ENCODE measurements around the gene CYP27B1. TPM values are rescaled to one million over a fixed set of nuclear protein-coding genes. Genes with fewer than 3 reads are reported as not detected.

The CYP27B1 gene
- total and polyA plus RNA-seq, 10 of the 15 experiments (the other 5 are each of a cell fraction or from before 2014, with no cell fraction given), result 0.10 to 2.7 (median 1.1) TPM

DNA sequence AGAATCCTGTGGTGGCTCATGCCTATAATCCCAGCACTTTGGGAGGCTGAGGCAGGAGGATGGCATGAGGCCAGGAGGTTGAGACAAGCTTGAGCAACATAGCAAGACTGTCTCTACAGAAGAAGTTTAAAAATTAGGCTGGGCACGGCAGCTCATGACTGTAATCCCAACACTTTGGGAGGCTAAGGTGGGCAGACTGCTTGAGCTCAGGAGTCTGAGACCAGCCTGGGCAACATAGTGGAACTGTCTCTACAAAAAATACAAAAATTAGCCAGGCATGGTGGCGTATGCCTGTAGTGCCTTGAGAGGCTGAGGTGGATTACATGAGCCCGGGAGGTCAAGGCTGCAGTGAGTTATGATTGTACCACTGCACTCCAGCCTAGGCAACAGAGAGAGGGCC lies 998 bp upstream of the CYP27B1 start (continued):
- TF ChIP-seq CUX1 (IDR thresholded peaks at IDR 0.05; ENCODE audit: insufficient replicate concordance, low read depth, low read length) (no peak), FOXK2 (IDR thresholded peaks at IDR 0.05) (no peak), MTA2 (IDR thresholded peaks at IDR 0.05; ENCODE audit: low read depth) (no peak)

DNA sequence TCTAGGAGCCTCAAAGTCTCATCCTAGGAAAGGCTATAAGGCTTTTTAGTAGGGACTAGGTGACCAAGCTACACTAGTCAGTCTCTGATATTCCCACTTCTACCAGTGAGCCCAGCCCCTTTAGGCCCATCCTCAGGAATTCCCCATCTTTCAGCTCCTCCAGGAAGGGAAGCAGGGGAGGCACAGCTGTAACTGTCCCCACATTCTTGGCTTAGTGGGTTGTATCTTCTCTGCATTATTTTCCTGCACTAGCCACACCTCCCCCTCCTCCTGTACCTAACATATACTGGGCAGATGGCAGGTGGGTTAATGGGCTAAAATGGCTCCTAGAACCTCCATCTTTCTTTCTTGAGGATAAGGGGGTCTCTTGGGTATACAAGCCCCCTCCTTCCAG lies 424 bp upstream of the CYP27B1 start:
- ATAC-seq (no peak), FAIRE-seq (no peak), DNase-seq (ENCODE audit: low read depth, low spot score) (no peak)
- SMC1A ChIA-PET (ENCODE audit: uncharacterized antibody, unreplicated experiment), result interaction anchor here (0.9 kb wide), 1 partner anchor 130 kb away, joined by 3 read pairs; no protein-coding TSS in a partner anchor
- Histone ChIP-seq H2AFZ (ENCODE audit: control insufficient read depth, low read depth, low read length) (no peak overlapping the region), H3K4me3 (no peak overlapping the region), H3K4me1 (ENCODE audit: control insufficient read depth, insufficient read depth, low read length) (peaks cover 22% of the 10 kb centered on the region), H3K9me3 (replicated peaks; ENCODE audit: control insufficient read depth, insufficient read depth, low read length) (no peaks in the 10 kb centered on the region), H3K79me2 (ENCODE audit: control insufficient read depth, insufficient read depth, low read length) (no peaks in the 10 kb centered on the region), H3K27me3 (replicated peaks in 1 of 2; ENCODE audit: control insufficient read depth in 2 of 2, insufficient read depth in 2 of 2, low read length in 1 of 2) (peaks cover 11 to 23% of the 10 kb centered on the region in 2 experiments; a peak in 3 of 4 replicates), H4K20me1 (ENCODE audit: control insufficient read depth, insufficient read depth) (no peaks in the 10 kb centered on the region), H3K27ac (ENCODE audit: control insufficient read depth, insufficient read depth) (no peak overlapping the region), H3K9ac (ENCODE audit: control insufficient read depth, insufficient read depth, low read length) (no peak overlapping the region), H3K4me2 (ENCODE audit: control insufficient read depth, insufficient read depth) (no peak overlapping the region), H3K36me3 (ENCODE audit: control insufficient read depth in 2 of 2, insufficient read depth in 2 of 2, low read length in 1 of 2) (peaks cover 0 to 4% of the 10 kb centered on the region in 2 experiments; a peak in 2 of 4 replicates)
- RAD21 ChIA-PET (ENCODE audit: unreplicated experiment), result interaction anchor here (1.5 kb wide), 1 partner anchor 14 kb away, joined by 5 read pairs; no protein-coding TSS in a partner anchor
- intact Hi-C loops (cut with micrococcal nuclease; ENCODE audit: unreplicated experiment), result no loop called here
- in situ Hi-C loops (cut with MboI), result no loop called here
- CTCF ChIA-PET, result interaction anchor here (0.7 to 7.3 kb wide), 4 partner anchors 8 to 535 kb away, joined by 3 to 62 read pairs (median 6); partner anchors contain the start of gene MARCHF9
- POLR2A ChIA-PET, result no interaction called here
- BruUV-seq (replicated peaks), result no TSS peak
- TF ChIP-seq ZNF622 (IDR thresholded peaks at IDR 0.05) (no peak), POLR2A (IDR thresholded peaks at IDR 0.05; ENCODE audit: low read depth, low read length) (no peak), NFXL1 (IDR thresholded peaks at IDR 0.05; ENCODE audit: borderline replicate concordance) (no peak), CHD4 (IDR thresholded peaks at IDR 0.05) (no peak), ASH2L (IDR thresholded peaks at IDR 0.05; ENCODE audit: borderline replicate concordance, low read depth) (no peak), SP1 (IDR thresholded peaks at IDR 0.05; ENCODE audit: low read depth, low read length) (no peak), JUNB (IDR thresholded peaks at IDR 0.05) (no peak), E2F8 (IDR thresholded peaks at IDR 0.05; ENCODE audit: low read depth, partially characterized antibody) (no peak)
- TF ChIP-seq, protein P1, sequence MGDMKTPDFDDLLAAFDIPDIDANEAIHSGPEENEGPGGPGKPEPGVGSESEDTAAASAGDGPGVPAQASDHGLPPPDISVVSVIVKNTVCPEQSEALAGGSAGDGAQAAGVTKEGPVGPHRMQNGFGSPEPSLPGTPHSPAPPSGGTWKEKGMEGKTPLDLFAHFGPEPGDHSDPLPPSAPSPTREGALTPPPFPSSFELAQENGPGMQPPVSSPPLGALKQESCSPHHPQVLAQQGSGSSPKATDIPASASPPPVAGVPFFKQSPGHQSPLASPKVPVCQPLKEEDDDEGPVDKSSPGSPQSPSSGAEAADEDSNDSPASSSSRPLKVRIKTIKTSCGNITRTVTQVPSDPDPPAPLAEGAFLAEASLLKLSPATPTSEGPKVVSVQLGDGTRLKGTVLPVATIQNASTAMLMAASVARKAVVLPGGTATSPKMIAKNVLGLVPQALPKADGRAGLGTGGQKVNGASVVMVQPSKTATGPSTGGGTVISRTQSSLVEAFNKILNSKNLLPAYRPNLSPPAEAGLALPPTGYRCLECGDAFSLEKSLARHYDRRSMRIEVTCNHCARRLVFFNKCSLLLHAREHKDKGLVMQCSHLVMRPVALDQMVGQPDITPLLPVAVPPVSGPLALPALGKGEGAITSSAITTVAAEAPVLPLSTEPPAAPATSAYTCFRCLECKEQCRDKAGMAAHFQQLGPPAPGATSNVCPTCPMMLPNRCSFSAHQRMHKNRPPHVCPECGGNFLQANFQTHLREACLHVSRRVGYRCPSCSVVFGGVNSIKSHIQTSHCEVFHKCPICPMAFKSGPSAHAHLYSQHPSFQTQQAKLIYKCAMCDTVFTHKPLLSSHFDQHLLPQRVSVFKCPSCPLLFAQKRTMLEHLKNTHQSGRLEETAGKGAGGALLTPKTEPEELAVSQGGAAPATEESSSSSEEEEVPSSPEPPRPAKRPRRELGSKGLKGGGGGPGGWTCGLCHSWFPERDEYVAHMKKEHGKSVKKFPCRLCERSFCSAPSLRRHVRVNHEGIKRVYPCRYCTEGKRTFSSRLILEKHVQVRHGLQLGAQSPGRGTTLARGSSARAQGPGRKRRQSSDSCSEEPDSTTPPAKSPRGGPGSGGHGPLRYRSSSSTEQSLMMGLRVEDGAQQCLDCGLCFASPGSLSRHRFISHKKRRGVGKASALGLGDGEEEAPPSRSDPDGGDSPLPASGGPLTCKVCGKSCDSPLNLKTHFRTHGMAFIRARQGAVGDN (IDR thresholded peaks at IDR 0.05), result no peak

Measured in GM12878 (cell line).